Activated CD4-positive, alpha-beta T cell treated with anti-CD3 and anti-CD28 coated beads for 24 hours (primary cell): ENCODE measurements around the gene LCP2.
A peak's percentile ranks its signal among the peaks of the same experiment; 100 is the strongest.

Experiments
- DNase-seq, 2 donors: peaks; one replicate each; pipeline ENCODE4 v3.0.0-alpha.2; 2020; ENCODE audit warnings: low read depth in 2 of 2

Gene LCP2

DNA sequence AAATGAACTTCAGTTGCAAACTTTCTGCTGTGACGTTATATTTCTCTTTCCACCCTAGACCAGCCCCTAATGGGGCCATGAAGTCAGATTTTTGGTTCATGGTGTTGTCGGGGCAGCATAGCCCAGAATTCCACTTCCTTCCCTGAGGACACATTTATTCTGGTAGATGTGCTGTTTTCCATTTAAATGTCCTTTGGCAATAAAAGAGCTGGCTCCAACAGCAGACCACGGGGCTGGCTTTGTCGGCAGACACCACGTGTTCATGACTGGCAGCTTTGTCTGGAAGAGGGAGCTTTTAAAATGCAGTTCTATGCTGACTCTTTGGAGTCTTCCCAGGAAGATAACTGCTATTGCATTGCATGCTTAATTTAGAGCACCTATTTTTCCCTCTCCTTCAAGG lies 17.6 kb upstream of the LCP2 start:
- no peak for DNase-seq

DNA sequence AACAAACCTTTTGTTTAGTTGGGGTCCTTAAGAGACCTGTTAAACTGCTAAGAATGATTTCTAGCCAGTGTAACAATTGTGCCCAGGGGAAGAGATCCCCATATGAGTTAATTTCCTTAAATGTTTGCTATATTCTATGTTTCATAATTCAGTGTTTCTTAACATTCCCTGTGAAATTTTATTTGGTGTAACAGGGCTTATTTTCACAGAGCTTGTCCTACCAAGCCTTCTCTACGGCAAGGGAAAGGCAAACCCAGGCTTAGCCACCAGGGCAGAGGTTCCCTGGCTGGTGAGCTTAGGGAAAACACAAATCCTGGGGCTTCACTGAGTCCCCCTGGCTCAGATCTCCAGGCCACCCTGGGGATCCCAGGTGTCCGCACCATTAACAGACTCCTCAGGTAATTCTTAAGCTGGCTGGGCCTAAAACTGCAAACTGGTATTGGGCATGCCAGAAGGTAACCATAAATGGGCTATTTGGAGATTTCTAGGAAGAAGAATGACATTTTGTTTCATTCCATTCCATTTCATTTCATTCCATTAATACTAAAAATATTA lies 17.0 kb upstream of the LCP2 start:
- no peak for DNase-seq

DNA sequence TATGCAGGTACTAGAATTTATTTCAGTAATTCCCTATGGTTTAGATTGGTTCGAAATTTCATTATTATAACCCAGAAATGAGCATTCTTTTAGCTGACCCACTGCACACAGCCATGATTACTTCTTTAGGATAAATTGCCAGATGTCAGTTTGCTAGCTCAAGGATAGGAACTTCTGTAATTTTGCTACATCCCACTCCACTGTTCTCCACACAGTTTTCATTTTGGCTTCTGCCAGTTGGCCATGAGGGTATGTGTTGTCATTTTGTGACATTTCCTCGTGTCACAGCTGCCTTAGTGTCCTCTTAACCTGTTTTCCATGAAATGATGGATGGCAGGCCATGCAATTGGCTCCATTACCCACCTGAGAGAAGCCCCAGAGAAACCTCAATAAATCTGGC lies 16.2 kb upstream of the LCP2 start:
- no peak for DNase-seq

DNA sequence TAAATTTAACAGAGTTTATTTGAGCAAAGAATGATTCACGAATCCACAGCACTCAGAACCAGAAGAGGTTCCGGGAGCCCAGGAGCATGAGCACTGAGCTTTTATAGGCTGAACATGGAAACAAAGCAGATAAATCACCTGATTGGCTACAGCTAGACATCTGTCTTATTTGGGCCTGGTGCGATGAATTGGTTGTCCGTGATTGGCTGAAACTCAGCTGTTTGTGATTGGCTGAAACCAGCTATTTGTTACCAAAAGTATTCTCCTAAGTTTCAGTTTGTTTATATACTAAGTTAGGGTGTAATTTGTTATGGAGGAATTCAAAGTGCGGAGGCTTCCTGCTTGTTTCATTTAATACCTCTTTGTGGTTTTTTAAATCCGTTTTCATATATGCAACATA lies 15.8 kb upstream of the LCP2 start:
- DNase-seq = no peak

DNA sequence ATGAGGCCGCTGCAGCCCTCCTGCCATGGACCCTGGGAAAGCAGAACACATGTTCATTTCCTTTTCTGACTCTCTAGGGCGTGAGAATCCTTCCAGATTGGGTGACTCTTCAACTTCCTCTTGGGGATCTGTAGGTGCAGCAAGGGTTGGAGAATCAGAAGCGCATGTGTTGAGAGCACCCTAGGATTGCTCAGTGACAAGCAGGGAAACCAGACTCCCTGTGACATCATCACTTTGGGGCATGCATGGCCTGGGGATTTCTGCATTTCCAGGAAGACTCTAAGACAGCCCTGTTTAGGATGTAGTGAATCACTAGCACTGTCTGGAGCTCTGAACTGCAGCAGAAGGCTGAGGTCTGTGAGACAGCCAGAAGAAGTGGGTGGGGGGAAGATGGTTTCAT lies 15.1 kb upstream of the LCP2 start:
- peak; percentile 48 to 61 for DNase-seq

DNA sequence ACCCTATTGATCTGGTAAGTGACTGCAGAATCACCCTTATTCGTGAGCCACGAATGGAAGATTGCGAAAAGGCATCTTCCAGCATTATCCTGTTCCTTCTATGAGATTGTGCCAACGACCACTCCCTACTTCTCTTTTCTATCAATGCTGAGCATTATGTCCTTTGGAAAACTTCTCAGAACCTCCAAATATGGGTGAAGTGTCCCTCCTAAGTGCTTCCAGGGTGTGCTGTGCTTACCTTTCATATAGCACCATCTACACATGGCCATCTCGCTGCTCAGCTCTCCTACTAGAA lies 14.7 kb upstream of the LCP2 start:
- no peak for DNase-seq

DNA sequence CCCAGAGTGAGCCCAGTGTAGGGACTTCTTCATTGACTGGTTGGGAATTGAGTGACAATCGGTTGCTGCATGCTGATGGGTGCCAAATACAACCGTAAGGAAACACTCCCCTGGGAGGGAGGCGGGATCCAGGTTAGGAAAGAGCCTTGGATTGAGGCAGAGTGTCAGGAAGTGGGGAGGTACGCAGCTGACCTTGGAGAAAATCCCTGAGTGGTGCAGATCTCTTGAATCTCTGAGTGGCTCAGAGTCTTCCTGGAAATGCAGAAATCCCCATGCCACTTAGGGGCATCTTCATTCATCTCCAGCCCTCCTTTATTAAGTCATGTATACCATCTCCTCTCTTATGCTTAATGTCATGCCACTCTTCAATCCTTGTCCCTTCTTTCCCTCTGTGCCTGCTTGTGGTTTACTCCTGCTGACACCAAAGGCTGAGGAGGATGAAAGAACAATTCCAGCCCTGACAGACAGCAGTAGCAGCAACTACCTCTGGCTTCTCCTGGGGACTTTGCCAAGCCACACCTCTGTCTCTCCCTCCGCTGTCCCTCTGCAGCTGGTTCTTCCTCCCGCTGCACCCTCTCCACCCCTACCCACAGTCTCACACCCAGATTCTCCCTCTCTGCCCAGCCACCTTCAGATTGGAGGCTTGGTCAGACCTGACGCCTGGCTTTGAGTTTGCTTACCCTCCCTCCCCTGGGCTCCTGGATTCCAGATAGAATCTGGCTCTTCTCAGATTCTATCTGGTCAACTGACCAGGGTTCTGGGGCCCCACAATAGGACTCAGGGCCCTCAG lies 14.1 kb upstream of the LCP2 start:
- DNase-seq = no peak

DNA sequence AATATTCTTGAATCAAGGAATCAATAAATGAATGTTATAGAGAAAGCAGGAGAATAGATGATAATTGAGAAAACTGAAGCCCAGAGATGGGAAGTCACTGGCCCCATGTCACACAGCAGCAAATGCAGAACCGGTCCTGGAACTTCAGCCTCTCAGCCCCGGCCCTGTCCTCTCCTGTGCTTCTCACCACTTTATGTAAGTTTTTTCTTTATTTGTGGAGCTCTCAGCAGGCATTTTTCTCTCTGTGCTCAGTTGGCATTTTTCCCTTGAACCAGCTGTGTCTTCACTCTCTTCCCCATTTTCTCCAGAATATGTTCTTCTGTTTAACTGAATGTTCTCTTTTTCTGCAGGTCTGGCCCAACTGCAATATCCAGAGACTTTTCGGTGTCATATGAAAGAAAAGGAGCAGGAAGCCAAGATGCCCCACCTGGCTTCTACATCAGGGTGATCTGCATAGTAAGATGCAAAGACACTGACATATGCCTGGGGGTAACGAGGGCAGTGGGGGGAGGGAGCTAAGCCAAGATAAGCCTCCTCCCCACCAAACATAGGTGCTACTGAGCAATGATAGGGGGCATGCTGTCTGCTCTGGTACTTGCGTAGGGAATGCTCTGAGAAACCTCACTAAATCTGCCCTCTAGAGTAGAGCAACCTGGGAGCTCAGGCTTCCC lies 12.8 kb upstream of the LCP2 start:
- no peak for DNase-seq

DNA sequence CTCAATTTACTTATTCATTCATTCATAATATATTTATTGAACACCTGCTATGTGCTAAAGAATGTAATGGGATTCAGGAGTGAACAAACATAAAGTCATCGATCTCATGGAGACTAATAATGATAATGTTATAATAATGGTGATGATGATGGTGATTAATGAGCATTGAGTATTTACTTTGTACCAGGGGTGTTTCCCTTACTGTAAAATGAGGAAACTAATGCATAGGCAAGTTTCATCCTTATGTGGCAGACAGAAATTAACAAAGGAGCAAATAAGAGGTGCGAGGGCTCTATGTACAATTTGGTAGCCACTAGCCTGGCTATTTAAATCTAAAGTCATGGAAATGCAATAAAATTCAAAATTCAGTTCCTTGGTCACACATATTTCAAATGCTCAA lies 11.1 kb upstream of the LCP2 start:
- no peak for DNase-seq

DNA sequence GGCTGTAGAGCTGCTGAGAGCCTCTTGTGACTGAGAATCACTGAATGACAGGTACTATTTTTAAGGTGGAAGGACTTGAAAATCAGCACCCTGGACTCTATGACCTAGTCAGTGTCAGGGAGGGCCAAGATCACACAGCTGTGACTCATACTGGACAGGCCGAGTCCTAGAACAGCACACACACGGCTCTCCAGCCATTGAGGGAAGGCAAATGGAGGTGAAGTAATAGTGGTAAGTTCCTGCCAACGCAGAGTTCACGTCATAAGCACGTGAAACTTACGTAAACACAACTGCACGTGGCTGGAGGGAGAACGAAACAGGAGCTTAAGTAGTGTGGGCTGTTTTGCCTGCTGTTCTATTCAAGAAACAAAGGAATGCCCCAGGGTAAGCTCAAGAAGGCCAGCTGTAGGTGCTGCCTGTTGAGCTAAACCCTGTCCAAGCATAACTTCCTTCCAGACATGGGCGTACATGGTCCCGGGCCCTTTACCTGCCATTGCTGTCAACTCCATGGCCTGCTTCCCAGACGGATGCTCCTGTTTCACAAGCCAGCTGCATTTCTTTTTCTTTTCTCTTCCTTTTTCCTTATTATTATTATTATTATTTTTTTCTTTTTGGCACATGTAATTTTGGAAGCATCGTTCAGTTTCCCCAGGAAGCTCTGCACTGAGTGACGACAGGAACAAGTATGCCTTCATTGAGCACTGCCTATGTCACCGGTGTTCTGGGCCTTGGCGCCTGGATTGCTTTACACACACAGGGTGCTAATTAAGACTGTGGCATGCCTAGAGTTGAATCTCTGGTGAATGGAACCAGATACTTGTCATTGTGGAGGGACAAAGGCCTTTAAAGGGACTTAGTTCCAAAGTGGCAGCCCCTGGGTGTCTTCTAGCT lies 10.2 kb upstream of the LCP2 start:
- DNase-seq = no peak

DNA sequence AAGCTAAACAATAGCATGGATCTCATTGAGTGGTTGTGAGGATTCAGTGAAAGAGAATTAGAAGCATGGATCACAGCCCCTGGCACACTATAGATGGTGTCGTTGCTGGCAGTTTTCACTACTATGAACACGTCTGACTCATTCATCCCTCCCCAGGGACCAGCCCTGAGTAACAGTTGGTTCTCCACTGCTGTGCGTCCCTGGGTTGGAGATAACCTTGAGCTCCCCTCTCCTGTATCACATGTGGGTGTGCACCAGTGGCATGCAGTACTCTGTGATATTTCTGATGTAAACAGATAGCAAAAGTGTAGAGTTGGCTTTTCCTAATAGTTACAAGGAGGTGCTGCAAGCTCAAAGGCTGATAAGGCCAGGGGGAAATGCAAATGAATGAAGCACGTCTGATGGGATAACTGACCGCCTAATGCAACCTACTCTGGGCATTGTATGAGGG lies 8.8 kb upstream of the LCP2 start:
- DNase-seq = no peak

DNA sequence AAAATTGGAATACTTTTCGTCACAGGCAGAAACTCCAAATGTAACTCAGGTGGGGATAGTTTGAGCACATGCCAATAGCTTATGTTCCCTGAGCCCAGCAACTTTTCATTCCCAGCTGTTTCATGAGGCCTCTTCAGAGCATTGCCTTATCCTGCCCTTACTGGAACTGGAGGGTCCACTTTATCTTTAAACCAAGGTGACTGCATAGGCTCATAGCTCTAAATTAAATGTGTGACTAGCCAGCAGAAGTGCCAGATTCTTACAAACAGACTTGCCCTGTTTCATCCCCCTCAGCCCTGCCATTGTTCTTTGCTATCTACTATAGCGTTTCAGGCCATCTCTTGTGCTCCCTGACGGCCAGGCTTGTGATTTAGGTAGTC lies 8.1 kb upstream of the LCP2 start:
- DNase-seq = no peak

DNA sequence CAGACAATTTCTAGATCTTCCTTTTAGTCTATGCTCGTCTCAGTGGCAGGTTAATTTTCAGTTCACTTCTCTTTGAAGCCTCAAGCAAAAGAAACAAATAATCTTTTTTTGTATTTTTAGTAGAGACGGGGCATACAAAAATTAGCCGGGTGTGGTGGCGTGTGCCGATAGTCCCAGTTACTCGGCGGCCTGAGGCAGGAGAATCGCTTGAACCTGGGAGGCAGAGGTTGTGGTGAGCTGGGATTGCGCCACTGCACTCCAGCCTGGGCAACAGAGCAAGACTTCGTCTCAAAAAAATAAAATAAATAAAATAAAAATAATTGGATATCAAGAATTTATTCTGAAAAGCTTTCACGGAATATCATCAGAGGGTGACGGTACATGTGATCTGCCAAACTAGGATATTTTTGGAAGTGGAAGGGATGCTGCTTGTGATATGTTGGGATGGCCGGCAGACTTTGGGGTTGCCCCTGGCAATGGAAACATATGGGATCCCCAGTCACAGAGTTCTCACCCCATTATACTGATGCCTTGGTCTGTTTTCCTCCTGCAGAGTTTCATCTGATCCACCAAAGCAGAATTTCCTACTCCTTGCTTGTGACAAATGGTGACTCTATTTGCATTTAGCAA lies 7.6 kb upstream of the LCP2 start:
- DNase-seq = no peak

DNA sequence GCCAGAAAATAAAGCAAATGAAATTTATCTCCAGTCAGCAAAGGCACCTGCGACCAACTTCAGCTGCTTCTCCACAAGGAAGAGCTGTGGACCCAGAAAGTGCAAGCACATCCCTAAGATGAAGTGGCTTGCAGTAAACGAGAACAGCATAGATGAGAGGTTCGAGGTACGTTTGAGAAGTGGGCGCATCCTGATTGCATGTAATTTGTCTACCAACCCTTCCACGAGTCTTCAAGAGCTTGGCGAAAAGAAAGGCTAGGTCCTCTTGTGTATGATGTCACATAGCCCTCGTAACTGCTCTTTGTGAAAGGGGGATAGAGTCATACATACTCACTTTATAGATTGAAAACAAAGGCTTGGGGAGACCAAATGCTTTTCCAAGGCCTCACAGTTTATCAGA lies 6.0 kb upstream of the LCP2 start:
- DNase-seq = no peak

DNA sequence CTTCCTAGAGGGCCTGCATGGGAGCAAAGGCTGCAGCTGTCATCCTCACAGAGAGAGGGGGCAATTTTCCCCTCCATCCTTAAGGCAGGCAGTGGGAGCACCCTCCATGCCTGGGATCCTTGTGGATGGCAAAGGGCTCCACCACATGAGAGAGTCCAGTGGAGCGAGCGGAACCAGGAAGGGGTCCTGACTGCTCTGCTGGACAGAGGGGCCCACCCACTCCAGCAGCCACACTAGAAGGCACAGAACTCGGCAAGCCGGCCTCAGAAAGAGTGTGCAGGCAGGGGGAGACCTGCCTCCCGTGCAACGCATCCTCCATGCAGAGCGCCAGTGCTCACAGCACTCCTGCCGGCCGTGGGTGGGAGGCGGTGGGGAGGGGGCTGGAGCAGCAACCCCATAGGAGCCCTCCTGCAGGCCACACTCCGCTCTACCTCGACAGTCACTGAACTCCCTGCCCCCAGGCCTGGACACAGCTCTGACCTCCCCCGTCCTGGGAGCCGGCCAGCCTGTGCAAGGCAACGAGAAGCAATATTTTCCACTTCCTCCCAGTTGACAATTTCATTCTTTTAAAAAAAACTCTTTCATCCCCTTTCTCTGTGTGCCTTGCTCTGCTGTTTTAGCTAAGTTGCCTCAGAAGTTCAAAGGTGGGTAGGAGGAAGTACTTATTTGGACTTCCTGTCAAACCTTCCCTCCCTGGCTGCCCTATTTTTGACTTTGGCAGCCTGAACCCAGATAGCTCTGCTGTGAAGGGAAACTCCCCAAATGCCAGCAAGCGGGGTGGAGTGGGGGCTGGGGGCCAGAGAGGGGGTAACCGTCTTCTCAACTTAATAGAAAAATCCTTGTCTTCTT lies 5.3 kb upstream of the LCP2 start:
- no peak for DNase-seq

DNA sequence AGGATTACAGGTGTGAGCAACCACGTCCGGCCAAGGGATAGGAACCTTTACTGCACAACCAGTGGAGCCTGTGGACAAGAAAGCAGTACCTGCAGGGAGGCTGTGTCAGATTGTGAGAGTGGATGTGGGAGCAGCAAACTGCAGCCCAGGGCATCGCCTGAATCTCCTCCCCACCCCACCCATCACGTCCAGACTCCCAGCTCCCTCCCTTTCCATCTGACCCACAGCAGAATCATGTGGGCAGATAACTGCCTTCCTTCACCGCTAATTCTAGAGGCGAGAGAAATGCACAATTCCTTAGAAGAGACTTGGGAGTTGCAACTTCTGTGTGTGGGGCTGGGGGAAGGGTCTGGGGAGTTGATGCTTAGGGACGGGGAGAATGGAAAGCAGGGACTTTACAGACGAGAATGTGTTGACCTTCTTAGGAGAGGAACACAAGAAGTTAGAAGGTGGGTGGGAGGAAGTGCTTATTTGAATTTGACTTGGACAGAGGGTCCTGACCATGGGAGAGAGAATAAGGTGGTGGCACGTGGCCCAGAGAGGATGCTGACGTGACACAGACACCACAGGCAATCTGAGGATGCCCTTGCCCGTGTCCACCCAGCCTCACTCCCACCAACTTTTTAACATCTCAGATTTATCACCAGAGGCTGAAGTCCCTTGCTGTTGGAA lies 4.5 kb upstream of the LCP2 start:
- DNase-seq = no peak

DNA sequence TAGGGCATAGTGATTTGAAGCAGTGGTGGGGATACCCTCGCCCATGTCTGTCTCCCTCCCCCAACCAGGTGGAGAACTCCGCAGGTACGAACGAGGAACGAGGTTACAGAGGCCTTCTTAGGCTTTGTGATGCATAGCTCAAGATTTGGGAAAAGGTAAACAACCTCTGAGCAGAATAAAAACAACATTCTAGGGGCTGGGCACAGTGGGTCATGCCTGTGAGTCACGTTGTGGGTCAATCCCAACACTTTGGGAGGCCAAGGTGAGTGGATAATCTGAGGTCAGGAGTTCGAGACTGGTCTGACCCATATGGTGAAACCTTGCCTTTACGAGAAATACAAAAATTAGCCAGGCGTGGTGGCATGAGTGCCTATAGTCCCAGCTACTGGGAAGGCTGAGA lies 3.6 kb upstream of the LCP2 start:
- DNase-seq = no peak

DNA sequence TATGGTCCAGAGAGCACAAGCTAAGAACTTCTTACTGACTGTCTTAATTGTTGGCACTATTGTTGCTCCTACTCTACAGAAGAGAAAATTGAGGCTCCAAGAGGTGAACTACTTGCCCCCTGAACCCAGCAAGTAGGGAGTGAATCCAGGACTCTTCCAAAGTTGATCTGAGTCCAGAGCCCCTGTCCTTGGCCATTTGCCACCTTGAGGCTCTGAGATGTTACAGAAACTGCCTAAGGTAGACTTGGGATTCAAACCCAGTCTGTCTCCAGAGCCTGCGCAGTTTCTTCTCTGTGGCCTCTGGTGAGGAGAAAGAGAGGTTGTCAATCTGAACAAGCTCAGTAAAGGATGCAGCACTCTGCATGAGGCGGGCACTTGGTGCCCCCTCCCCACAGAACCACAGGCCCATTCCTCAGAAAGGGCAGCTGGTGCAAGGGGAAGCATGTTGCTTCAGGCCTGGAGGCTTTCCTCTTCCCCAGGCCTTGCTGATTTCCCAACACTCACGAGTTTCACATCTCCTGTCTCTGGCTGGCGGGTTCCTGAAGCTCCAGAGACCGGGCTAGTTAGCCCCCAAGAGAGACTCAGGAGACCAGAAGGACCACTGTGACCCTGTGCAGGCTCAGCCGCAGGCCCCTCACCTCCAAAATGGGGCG lies 2.9 kb upstream of the LCP2 start:
- no peak for DNase-seq

DNA sequence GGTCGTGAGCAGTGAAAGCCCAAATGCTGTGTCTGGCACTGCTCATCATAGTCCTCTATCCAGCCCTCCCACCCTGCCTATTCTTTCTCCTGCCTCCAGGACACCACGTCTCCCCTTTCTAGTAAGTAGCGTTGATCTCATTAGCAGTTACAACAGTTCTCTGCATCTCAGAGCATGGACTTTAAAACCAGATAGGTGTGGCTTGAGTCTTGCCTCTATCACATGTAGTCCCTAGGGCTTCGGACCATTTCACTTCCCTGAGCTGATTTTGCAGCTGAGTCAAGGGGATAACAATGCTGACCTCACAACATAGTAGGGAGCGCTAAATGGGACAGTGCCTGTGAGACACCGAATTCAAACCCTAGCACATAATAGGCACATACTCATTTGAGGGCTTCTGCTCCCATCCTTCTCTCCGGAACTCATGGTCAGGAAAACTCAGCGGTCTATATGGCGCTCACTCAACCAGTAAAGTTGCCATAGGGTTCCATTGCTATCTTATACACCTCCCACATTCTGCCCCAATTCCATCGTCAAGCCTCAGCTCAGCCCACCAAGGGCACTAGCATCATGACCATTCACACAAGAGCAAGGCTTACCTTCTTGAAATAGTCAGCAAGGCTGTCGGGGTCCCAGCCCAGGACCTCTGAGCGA lies 515 bp downstream of the LCP2 start:
- no peak for DNase-seq
